Liver (tissue), 3 donors: ENCODE measurements around the gene TANC1.

ENCODE experiments used
- TAF1 ChIP-seq: conservative IDR thresholded peaks from 2 replicates; pipeline ENCODE4 v1.6.1; 2016; ENCODE audit warnings: antibody characterized with exemption, mild to moderate bottlenecking
- TF ChIP-seq, protein P1 (sequence below): fragments of 150-350 bp; IDR thresholded peaks from 2 replicates; pipeline ENCODE4 v1.5.1; 2017; ENCODE audit warnings: improper control_type of control experiment, low read depth, low read length; ENCODE audit not compliant: missing input control
- donor health status: healthy.
- donor health status: healthy.

DNA sequence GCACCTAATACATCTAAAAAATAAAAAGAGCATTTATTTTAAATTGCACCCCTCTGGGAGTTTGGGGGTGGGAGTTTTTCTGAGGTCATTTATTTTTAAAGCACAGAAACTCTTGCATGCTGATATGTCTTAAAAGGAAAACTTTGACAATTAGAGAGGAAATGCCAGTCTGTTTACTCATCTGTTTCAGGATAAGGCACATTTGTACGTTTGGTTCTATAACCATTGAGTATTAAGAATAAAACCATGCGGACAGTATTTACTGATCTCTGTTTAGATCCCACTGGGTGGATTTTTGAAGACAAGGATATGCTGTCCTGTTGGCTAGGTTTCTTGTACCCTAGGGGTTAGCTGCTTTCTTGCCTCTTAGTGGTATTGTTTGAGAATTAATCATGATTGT is 122.9 kb downstream of the TANC1 start:
- TF ChIP-seq, protein P1, sequence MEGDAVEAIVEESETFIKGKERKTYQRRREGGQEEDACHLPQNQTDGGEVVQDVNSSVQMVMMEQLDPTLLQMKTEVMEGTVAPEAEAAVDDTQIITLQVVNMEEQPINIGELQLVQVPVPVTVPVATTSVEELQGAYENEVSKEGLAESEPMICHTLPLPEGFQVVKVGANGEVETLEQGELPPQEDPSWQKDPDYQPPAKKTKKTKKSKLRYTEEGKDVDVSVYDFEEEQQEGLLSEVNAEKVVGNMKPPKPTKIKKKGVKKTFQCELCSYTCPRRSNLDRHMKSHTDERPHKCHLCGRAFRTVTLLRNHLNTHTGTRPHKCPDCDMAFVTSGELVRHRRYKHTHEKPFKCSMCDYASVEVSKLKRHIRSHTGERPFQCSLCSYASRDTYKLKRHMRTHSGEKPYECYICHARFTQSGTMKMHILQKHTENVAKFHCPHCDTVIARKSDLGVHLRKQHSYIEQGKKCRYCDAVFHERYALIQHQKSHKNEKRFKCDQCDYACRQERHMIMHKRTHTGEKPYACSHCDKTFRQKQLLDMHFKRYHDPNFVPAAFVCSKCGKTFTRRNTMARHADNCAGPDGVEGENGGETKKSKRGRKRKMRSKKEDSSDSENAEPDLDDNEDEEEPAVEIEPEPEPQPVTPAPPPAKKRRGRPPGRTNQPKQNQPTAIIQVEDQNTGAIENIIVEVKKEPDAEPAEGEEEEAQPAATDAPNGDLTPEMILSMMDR: no peak
- no peak for TF ChIP-seq TAF1
